Kidney (tissue), 14 donors: ENCODE measurements around the gene RRP1B. TPM values are rescaled to one million over a fixed set of nuclear protein-coding genes. Genes with fewer than 3 reads are reported as not detected.

Experiments
- DNase-seq, 5 donors: peaks; one replicate each; pipeline ENCODE4 v3.0.0-alpha.2; 2013 to 2020
- FAIRE-seq: peaks from 2 replicates; lab custom pipeline; 2012; peaks lifted over from hg19 to GRCh38; lab: Jason Lieb, UNC
- H3K27ac ChIP-seq, 2 donors: one replicate each; pipeline ENCODE4 v1.7.0; 2013; ENCODE audit warnings: low read depth in 2 of 2, low read length in 2 of 2, inconsistent platforms in 1 of 2
- H3K27me3 ChIP-seq: one replicate; pipeline ENCODE4 v1.7.1; 2013; ENCODE audit warnings: low read length, inconsistent platforms; ENCODE audit not compliant: control insufficient read depth, insufficient read depth
- H3K36me3 ChIP-seq, 3 donors: one replicate each; pipeline versions ENCODE4 v1.7.0 to v1.7.1; 2013; ENCODE audit warnings: low read length in 3 of 3, control low read depth in 1 of 3, inconsistent platforms in 1 of 3; ENCODE audit not compliant: insufficient read depth in 3 of 3, control insufficient read depth in 2 of 3
- H3K4me1 ChIP-seq, 3 donors: one replicate each; pipeline versions ENCODE4 v1.7.0 to v1.7.1; 2013; ENCODE audit warnings: low read length in 3 of 3, inconsistent platforms in 1 of 3, low read depth in 1 of 3; ENCODE audit not compliant: control insufficient read depth in 2 of 3, insufficient read depth in 2 of 3
- H3K4me3 ChIP-seq, 3 donors: one replicate each; pipeline versions ENCODE4 v1.7.0 to v1.8.1; 2013; ENCODE audit warnings: low read length in 3 of 3, control low read depth in 1 of 3, inconsistent platforms in 1 of 3
- H3K9ac ChIP-seq, 3 donors: one replicate each; pipeline versions ENCODE4 v1.7.0 to v1.7.1; 2013; ENCODE audit warnings: low read length in 3 of 3, control low read depth in 1 of 3, inconsistent platforms in 1 of 3
- H3K9me3 ChIP-seq, 3 donors: one replicate each; pipeline versions ENCODE4 v1.7.0 to v1.7.1; 2013; ENCODE audit warnings: low read length in 3 of 3, control low read depth in 1 of 3, inconsistent platforms in 1 of 3; ENCODE audit not compliant: control insufficient read depth in 2 of 3, insufficient read depth in 1 of 3
- CTCF ChIP-seq: IDR thresholded peaks from 3 replicates; pipeline ENCODE4 v1.5.1; 2012; ENCODE audit warnings: mild to moderate bottlenecking, moderate library complexity, borderline replicate concordance; ENCODE audit not compliant: insufficient read depth; ENCODE audit errors: extremely low read depth
- intact Hi-C: fragments of 100-400 bp; cut with DNase I; formaldehyde crosslinking; loops from one replicate; pipeline ENCODE4 v1.11.1; 2022
- polyA plus RNA-seq: library from polyadenylated mRNA; stranded (reverse); fragments of 350-450 nt; fragmentation: Illumina TruSeq; extraction: RNeasy Lipid Tissue Mini Kit (QIAGEN cat#74804); gene quantifications from one replicate; pipeline ENCODE4 v1.2.3, GENCODE V29; 2014; ENCODE audit warnings: low read depth, low replicate concordance; ENCODE audit not compliant: insufficient read depth
- total RNA-seq: library from RNA; stranded (reverse); fragmentation: NEBNext Ultra II Directional; extraction: Animal tissue kit (Norgen Biotek cat#: 25700); gene quantifications from one replicate; pipeline ENCODE4 v1.2.1, GENCODE V29; 2021
- donor health status: control.
- donor health status: control.
- donor health status: control.
- donor health status: control.
- donor health status: control.
- donor health status: DM: yes; HTN: yes; CAD: no.
- donor health status: Normal renal cell carcinoma (clear cell type).

RRP1B gene
- total and polyA plus RNA-seq, 2 donors from 2014 or later = 5.0 to 17.8 TPM

GRCh38 chr21:43658088-43658741 is 1.1 kb upstream of the RRP1B start:
- Histone ChIP-seq H3K4me3 (no peak overlapping the region), H3K4me1 (peaks cover 0 to 8% (median 4%) of the 10 kb centered on the region in 3 donors), H3K27ac (no peak overlapping the region), H3K9me3 (no peaks in the 10 kb centered on the region), H3K36me3 (peaks cover 0 to 2% (median 0%) of the 10 kb centered on the region in 3 donors), H3K27me3 (no peaks in the 10 kb centered on the region), H3K9ac (no peak overlapping the region)
- DNase-seq (peak in 1 of 5 donors; percentile 51), FAIRE-seq (no peak)
- no peak for TF ChIP-seq CTCF
- intact Hi-C loops = no loop called here

GRCh38 chr21:43658769-43659135 is 608 bp upstream of the RRP1B start:
- H3K9ac ChIP-seq = peak overlapping the region in 1 of 3 donors; percentile 84
- no peak for FAIRE-seq
- peaks cover 0 to 8% (median 4%) of the 10 kb centered on the region in 3 donors for H3K4me1 ChIP-seq

GRCh38 chr21:43662286-43662685 is 2.9 kb downstream of the RRP1B start:
- Histone ChIP-seq H3K9ac (no peak overlapping the region), H3K36me3 (peaks cover 0 to 2% (median 0%) of the 10 kb centered on the region in 3 donors), H3K27ac (no peak overlapping the region), H3K9me3 (no peaks in the 10 kb centered on the region), H3K27me3 (no peaks in the 10 kb centered on the region), H3K4me3 (no peak overlapping the region), H3K4me1 (peaks cover 0 to 8% (median 4%) of the 10 kb centered on the region in 3 donors)
- FAIRE-seq (no peak), DNase-seq (no peak)
- no peak for TF ChIP-seq CTCF
- intact Hi-C loops = no loop called here

More at GRCh38 chr21:43658769-43659135, 608 bp upstream of the RRP1B start:
- peak overlapping the region in 1 of 2 donors; percentile 24 for H3K27ac ChIP-seq
- peaks cover 0 to 2% (median 0%) of the 10 kb centered on the region in 3 donors for H3K36me3 ChIP-seq
- intact Hi-C loops = no loop called here
- no peaks in the 10 kb centered on the region for H3K9me3 ChIP-seq
- peak overlapping the region in 2 of 3 donors; percentile 60 to 95 for H3K4me3 ChIP-seq
- no peak for TF ChIP-seq CTCF
- H3K27me3 ChIP-seq = no peaks in the 10 kb centered on the region
- DNase-seq = peak in 2 of 5 donors; percentile 71 to 80
